Adrenal gland (tissue), 12 donors: ENCODE measurements around the gene AUH. TPM values are rescaled to one million over a fixed set of nuclear protein-coding genes. Genes with fewer than 3 reads are reported as not detected.

Source experiments
- DNase-seq, 7 donors: peaks; one replicate each; pipeline ENCODE4 v3.0.0-alpha.2; 2019 to 2020
- H3K27ac ChIP-seq, 5 donors: fragments of 200-600 bp; sonication (generic) in 4 of 5; 1 replicate in 3 of 5; 2 replicates in 2 of 5; pipeline versions ENCODE4 v1.5.1 to v1.8.0; 2016 to 2020; ENCODE audit warnings: mild to moderate bottlenecking in 1 of 5
- H3K27me3 ChIP-seq: fragments of 200-600 bp; 2 replicates; pipeline ENCODE4 v1.8.0; 2021
- H3K36me3 ChIP-seq, 2 donors: fragments of 200-600 bp; replicated peaks in 1 of 2; 1 replicate in 1 of 2; 2 replicates in 1 of 2; pipeline versions ENCODE4 v1.5.1 to v1.8.0; 2018 to 2022
- H3K4me1 ChIP-seq, 2 donors: fragments of 200-600 bp; replicated peaks in 1 of 2; 1 replicate in 1 of 2; 2 replicates in 1 of 2; pipeline versions ENCODE4 v1.5.1 to v1.8.0; 2018 to 2021
- H3K4me3 ChIP-seq, 4 donors: fragments of 200-600 bp; sonication (generic) in 3 of 4; one replicate each; pipeline ENCODE4 v1.5.1; 2016 to 2018
- H3K9me3 ChIP-seq, 3 donors: fragments of 200-600 bp; sonication (generic) in 1 of 3; replicated peaks in 1 of 3; 1 replicate in 2 of 3; 2 replicates in 1 of 3; pipeline versions ENCODE4 v1.5.1 to v1.8.0; 2016 to 2021
- POLR2A ChIP-seq, 2 donors: fragments of 450-650 bp; IDR thresholded peaks; one replicate each; pipeline ENCODE4 v1.6.1; 2017; ENCODE audit warnings: antibody characterized with exemption in 2 of 2, mild to moderate bottlenecking in 2 of 2, moderate library complexity in 1 of 2
- WGBS, 4 donors: extraction: QIAGEN DNeasy Blood & Tissue Kit in 2 of 4; methylation state at CpG; one replicate each; pipeline versions ENCODE4 v1.1.5 to v1.1.7; 2013 to 2017; 5-methylcytosine and 5-hydroxymethylcytosine counted together
- intact Hi-C, 2 donors: fragments of 100-400 bp; cut with DNase I; formaldehyde crosslinking; loops; one replicate each; pipeline versions ENCODE4 v1.14.1 to v1.15.0; 2022 to 2023
- polyA plus RNA-seq, 3 donors: library from polyadenylated mRNA; stranded (reverse); fragments of 200-250 nt in 2 of 3; fragments of 350-450 nt in 1 of 3; fragmentation: Illumina TruSeq in 1 of 3; extraction: RNeasy Lipid Tissue Mini Kit (QIAGEN cat#74804) in 1 of 3; gene quantifications; one replicate each; pipeline ENCODE4 v1.2.3, GENCODE V29; 2013 to 2014
- total RNA-seq, 9 donors: library from RNA; depleted of rRNA in 4 of 9; stranded (reverse); fragments of >200 nt in 4 of 9; fragments of 120-200 nt in 1 of 9; fragmentation: NEBNext Ultra II Directional in 1 of 9; extraction: Animal tissue kit (Norgen Biotek cat#: 25700) in 1 of 9; gene quantifications; one replicate each; pipeline versions ENCODE4 v1.1.0 to v1.2.4, GENCODE V29; 2013 to 2023
- TF ChIP-seq, protein P1 (sequence below), 6 experiments: fragments of 450-650 bp in 4 of 6; fragments of 200-600 bp in 2 of 6; sonication (generic) in 1 of 6; IDR thresholded peaks; 1 replicate in 5 of 6; 2 replicates in 1 of 6; pipeline versions ENCODE4 v1.5.1 to v1.8.0; 2016 to 2021; ENCODE audit warnings: antibody characterized with exemption in 6 of 6, mild to moderate bottlenecking in 2 of 6, moderate library complexity in 1 of 6
- donor health status: healthy with polysubstance abuse.
- donor health status: Bipolar disorder and iron deficiency.
- donor health status: DM: yes; HTN: yes; CAD: no.
- donor health status: DM: no; HTN: no; CAD: no.
- donor health status: DM: no; HTN: no; CAD: no.
- donor health status: DM: yes; HTN: yes; CAD: no.

The AUH gene
- total and polyA plus RNA-seq, 12 donors, result 41.9 to 158 (median 71.7) TPM

DNA sequence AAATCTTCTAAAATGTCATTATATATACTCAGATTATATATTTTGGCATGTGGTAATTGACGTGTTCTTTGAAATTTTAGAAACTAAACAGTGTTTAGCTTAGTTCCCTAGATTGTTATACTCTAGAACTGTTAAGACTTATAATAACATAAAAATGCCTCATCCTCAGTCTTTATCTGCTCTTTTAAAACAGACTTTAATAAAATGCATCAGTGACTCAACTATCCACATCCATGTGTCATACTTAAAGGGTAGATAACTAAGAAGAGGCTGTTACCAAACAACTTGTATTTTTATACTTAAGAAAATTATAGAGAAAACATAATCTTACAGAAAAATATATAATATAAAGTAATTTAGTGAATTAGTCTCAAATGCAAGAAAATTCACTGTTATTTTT lies 46.8 kb upstream of the AUH start:
- intact Hi-C loops, result no loop called here
- peaks cover 0 to 20% of the 10 kb centered on the region in 2 donors for H3K36me3 ChIP-seq
- WGBS, 4 donors, result 95 to 100% (median 99%) methylated on average over 1 of the region's 1 CpG
- no peak overlapping the region for H3K27ac ChIP-seq
- H3K9me3 ChIP-seq, result no peaks in the 10 kb centered on the region
- no peak overlapping the region for H3K4me3 ChIP-seq
- no peak for TF ChIP-seq POLR2A (IDR thresholded peaks at IDR 0.05)
- TF ChIP-seq, protein P1, sequence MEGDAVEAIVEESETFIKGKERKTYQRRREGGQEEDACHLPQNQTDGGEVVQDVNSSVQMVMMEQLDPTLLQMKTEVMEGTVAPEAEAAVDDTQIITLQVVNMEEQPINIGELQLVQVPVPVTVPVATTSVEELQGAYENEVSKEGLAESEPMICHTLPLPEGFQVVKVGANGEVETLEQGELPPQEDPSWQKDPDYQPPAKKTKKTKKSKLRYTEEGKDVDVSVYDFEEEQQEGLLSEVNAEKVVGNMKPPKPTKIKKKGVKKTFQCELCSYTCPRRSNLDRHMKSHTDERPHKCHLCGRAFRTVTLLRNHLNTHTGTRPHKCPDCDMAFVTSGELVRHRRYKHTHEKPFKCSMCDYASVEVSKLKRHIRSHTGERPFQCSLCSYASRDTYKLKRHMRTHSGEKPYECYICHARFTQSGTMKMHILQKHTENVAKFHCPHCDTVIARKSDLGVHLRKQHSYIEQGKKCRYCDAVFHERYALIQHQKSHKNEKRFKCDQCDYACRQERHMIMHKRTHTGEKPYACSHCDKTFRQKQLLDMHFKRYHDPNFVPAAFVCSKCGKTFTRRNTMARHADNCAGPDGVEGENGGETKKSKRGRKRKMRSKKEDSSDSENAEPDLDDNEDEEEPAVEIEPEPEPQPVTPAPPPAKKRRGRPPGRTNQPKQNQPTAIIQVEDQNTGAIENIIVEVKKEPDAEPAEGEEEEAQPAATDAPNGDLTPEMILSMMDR (IDR thresholded peaks at IDR 0.05), result no peak
- no peak for DNase-seq
- no peaks in the 10 kb centered on the region for H3K27me3 ChIP-seq
- peaks cover 0 to 8% of the 10 kb centered on the region in 2 donors for H3K4me1 ChIP-seq

- Histone ChIP-seq H3K27me3 (no peaks in the 10 kb centered on the region), H3K27ac (no peak overlapping the region), H3K36me3 (peaks cover 0 to 20% of the 10 kb centered on the region in 2 donors), H3K9me3 (no peaks in the 10 kb centered on the region), H3K4me3 (no peak overlapping the region), H3K4me1 (peaks cover 0 to 8% of the 10 kb centered on the region in 2 donors)
- WGBS, 4 donors, result 70 to 74% (median 73%) methylated on average over 12 of the region's 12 CpGs
- TF ChIP-seq POLR2A (IDR thresholded peaks at IDR 0.05), result no peak
- TF ChIP-seq, protein P1 (IDR thresholded peaks at IDR 0.05), result no peak
- intact Hi-C loops, result no loop called here
- DNase-seq, result peak in 3 of 7 donors; percentile 28 to 57 (median 40)
Observed at GRCh38 chr9:91407580-91408318, 46.0 kb upstream of the AUH start.

GRCh38 chr9:91405343-91406077 lies 43.8 kb upstream of the AUH start:
- 92 to 97% (median 94%) methylated on average over 22 to 25 of the region's 25 CpGs for WGBS, 4 donors
- Histone ChIP-seq H3K27me3 (no peaks in the 10 kb centered on the region), H3K27ac (no peak overlapping the region), H3K9me3 (no peaks in the 10 kb centered on the region), H3K36me3 (peaks cover 0 to 18% of the 10 kb centered on the region in 2 donors), H3K4me3 (no peak overlapping the region), H3K4me1 (no peaks in the 10 kb centered on the region)
- TF ChIP-seq POLR2A (IDR thresholded peaks at IDR 0.05), result no peak
- TF ChIP-seq, protein P1 (IDR thresholded peaks at IDR 0.05), result no peak
- intact Hi-C loops, result no loop called here
- DNase-seq, result no peak

GRCh38 chr9:91403665-91404543 lies 42.2 kb upstream of the AUH start:
- Histone ChIP-seq H3K4me3 (no peak overlapping the region), H3K4me1 (no peaks in the 10 kb centered on the region), H3K27ac (no peak overlapping the region), H3K36me3 (peaks cover 0 to 2% of the 10 kb centered on the region in 2 donors), H3K9me3 (no peaks in the 10 kb centered on the region), H3K27me3 (no peaks in the 10 kb centered on the region)
- intact Hi-C loops, result no loop called here
- WGBS, 4 donors, result 85 to 91% (median 88%) methylated on average over 14 of the region's 14 CpGs
- no peak for TF ChIP-seq POLR2A (IDR thresholded peaks at IDR 0.05)
- TF ChIP-seq, protein P1 (IDR thresholded peaks at IDR 0.05), result no peak
- DNase-seq, result no peak
